ENCODE data around the gene TMEM240.
"Not testable (repeated sequence)": the region's sequence is repeated elsewhere in the genome, so short reads cannot be mapped to it uniquely, and the experiment has no call there.

TMEM240 gene

DNA sequence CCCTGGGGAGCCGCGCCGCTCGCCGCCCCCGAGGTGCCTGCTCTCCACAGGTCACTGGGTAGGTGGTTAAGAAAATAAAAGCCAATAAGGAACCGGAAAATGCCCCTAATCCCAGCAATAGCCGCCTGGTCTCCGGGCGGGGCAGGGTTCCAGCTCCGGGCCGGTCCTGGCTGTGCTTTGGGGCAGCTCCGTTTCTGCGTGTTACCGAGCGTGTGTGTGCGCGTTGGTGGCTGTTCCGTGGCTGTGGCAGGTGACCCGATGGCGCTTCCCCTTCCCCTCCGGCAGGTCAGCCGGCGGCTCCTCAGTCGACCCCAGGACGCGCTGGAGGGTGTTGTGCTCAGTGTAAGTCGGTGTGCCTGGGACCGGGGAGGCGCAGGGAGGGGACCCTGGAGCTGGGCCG lies 17.2 kb downstream of the TMEM240 start:
- not testable (repeated sequence) for DNase-seq

- DNase-seq, result not testable (repeated sequence)
Observed at GRCh38 chr1:1522536-1522935, 17.9 kb downstream of the TMEM240 start.

GRCh38 chr1:1521331-1521730 lies 19.1 kb downstream of the TMEM240 start:
- no peak for DNase-seq

DNA sequence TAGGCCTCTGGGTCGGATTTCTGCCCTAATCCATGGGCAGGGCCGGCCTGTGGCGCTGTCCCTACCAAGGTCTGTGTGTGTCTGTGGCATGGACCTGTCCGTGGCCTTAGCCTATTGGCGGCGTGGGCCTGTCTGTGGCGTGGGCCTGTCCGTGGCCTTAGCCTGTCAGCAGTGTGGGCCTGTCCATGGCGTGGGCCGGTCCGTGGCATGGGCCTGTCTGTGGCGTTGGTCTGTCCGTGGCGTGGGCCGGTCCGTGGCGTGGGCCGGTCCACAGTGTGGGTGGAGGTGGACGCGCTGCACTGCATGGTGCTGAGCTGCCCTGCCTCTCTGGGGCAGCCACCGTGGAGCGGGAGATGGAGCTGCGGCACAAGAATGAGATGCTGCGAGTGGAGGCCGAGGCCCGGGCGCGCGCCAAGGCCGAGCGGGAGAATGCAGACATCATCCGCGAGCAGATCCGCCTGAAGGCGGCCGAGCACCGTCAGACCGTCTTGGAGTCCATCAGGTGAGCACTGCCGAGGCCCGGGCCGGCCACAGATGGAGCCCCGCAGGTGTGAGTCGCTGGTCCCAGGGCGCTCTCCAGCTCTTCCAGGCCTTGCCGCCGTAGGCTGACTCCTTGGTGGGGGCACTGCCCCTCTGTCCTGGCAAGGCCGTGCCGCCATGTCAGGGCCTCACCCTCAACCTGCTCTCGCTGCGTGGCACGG lies 20.5 kb downstream of the TMEM240 start:
- not testable (repeated sequence) for DNase-seq

DNA sequence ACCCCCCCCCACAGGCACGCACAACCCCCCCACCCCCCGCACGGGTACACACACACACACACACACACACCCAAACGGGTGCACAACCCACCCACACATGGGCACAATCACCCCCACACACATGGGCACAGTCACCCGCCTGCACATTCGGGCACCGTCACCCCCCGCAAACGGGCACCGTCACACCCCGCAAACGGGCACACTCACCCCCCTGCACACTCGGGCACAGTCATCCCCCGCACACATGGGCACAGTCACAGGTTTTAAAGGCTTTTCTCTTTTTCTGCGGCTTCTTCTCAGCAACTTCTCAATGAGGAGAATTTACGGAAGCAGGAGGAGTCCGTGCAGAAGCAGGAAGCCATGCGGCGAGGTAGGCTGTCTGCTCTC lies 21.8 kb downstream of the TMEM240 start:
- DNase-seq, result not testable (repeated sequence)

GRCh38 chr1:1517973-1518620 lies 22.3 kb downstream of the TMEM240 start:
- no peak for DNase-seq

GRCh38 chr1:1516923-1517322 lies 23.5 kb downstream of the TMEM240 start:
- not testable (repeated sequence) for DNase-seq

GRCh38 chr1:1514376-1514775 lies 26.0 kb downstream of the TMEM240 start:
- not testable (repeated sequence) for DNase-seq

DNA sequence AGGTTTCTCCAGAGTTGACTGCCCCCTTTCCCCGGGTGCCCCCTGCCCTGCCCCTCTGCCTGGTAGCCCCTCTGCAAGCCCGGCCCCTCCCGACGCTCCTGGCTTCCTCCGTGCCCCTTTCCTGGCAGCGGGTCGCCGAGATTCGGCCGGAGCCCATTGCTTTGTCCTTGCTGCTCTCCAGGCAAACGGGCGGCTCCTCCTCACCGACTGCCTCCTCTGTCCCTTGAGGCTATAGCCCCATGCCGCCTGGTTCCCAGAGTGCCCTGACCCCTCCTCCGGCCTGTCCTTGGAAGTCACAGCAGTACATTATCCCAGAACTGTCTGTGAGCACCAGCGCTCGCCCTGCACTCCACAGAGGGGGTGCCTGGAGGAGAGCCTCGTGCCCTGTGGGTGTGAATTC lies 26.7 kb downstream of the TMEM240 start:
- not testable (repeated sequence) for DNase-seq

DNA sequence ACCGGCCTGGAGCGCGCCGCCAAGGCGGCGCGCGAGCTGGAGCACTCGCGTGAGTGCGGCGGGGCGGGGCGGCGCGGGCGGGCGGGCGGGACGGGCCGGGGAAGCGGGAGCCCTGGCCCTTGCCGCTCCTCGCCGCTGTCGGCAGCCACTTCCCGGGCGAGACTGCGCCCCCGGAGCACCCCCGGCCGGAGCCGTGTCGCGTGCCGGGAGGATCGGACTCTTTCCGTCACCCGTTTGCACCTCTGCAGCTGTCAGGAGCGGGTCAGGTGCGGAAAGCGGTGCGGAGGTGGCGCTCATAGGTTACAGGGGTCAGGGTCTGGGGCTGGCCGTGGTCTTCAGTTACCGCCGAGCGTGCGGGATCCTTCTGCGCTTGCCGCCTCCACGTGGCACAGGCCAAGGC lies 28.0 kb downstream of the TMEM240 start:
- DNase-seq, result not testable (repeated sequence)

- DNase-seq, result peak; percentile 95
Observed at GRCh38 chr1:1511533-1512285, 28.7 kb downstream of the TMEM240 start, which contains the start of gene ATAD3A. Gene ATAD3A (plus strand): TSS chr1:1512162. CDS start chr1:1512269, 107 bp downstream.

DNA sequence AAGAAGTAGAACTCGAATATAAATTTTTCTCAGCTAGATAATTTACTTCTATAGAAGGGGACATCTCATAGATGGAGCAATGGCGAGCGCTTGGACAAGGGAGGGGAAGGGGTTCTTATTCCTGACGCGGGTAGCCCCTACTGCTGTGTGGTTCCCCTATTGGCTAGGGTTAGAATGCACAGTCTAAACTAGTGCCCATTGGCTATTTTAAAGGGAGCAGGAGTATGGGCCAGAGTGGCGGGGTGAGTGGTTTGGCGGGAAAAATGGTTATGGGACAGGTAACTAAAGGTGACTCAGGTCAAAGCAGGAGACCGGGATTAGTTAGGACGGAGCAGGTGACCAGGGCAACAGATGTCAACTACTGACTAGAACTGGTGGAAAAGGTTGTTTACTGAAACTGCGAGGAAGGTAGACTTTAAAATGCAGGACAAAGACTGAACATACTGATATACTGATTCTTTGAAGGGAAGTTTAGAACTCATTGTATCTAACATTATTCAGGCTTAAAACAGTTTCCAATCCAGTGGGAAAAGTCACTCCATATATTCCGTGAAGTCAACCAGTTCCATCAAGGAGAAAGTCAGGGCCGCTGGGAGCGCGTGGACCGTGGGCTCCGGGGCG lies 29.4 kb downstream of the TMEM240 start:
- no peak for DNase-seq

DNA sequence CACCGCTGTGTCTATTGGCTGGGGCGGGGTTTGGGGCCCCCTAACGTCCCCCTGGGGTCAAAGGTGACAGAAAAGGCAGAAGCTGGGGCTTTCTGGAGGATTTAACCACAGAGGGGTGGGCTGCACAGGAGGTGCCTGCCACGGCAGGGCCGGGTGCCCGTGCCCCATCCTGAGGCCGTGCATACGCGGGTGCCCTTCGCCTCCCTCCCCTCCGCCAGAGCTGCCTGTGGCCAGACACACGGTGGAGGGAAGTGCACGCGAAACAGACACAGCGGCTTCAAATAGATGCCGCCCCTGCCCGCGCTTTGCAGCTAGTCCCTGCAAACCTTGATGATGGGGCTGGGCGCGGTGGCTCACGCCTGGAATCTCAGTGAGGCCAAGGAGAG lies 31.0 kb downstream of the TMEM240 start:
- DNase-seq, result not testable (repeated sequence)

DNA sequence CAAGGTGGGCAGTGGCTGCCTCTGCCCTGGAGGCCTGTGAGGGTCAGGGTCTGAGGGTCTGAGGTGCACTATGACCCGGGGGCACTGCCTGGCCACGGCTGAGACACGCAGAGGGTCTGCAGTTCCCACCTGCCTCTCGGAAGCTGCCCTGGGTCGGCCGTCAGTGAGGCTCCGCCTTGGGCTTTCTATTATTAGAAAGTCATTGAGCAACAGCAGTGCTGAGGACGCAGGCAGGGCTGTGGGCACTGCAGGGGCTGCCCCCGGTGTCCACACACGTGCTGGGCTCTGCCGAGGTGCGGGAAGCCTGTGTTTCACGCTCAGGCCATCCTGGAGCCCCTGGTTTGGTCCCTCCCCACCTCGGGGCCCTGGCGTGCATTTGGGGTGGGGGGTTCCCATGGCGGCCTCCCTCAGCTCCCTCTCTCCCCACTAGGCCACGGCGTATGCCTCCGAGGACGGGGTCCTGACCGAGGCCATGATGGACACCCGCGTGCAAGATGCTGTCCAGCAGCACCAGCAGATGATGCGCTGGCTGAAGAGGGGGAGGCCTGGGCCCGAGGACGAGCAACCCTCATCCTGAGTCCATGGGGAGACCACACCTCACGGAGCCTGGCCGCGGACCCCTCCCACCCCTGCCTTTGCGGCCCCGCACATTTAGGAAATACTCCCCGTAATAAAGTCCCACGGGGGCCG lies 31.5 kb downstream of the TMEM240 start:
- DNase-seq, result not testable (repeated sequence)

GRCh38 chr1:1507305-1507704 lies 33.1 kb downstream of the TMEM240 start:
- no peak for DNase-seq

DNA sequence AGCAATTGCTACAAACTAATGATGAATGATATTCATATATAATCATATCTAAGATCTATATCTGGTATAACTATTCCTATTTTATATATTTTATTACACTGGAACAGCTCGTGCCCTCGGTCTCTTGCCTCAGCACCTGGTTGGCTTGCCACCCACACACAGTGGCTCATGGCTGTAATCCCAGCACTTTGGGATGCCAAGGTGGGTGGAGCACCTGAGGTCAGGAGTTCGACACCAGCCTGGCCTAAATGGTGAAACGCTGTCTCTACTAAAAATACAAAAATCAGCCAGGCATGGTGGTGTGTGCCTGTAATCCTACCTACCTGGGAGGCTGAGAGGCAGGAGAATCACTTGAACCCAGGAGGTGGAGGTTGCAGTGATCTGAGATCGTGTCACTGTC lies 34.6 kb downstream of the TMEM240 start:
- DNase-seq, result not testable (repeated sequence)

GRCh38 chr1:1505366-1505798 lies 35.0 kb downstream of the TMEM240 start:
- DNase-seq, result not testable (repeated sequence)

DNA sequence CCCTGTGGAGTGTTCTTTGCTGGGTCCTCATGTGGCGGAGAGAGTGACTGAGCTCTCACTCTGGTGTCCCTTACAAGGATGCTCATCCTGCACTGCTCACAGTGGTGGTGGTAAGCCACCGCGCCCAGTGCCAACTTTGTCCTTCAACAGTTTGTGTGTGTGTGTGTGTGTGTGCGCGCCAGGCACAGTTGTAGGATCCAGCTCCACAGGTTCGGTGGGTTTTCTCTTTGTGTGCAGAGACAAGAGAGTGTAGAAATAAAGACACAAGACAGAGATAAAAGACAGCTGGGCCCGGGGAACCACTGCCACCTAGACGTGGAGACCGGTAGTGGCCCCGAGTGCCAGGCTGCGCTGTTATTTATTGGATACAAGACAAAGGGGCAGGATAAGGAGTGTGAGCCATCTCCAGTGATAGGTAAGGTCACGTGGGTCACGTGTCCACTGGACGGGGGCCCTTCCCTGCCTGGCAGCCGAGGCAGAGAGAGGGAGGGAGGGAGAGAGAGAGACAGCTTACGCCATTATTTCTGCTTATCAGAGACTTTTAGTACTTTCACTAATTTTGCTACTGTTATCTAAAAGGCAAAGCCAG lies 35.6 kb downstream of the TMEM240 start:
- peak; percentile 42 for DNase-seq

DNA sequence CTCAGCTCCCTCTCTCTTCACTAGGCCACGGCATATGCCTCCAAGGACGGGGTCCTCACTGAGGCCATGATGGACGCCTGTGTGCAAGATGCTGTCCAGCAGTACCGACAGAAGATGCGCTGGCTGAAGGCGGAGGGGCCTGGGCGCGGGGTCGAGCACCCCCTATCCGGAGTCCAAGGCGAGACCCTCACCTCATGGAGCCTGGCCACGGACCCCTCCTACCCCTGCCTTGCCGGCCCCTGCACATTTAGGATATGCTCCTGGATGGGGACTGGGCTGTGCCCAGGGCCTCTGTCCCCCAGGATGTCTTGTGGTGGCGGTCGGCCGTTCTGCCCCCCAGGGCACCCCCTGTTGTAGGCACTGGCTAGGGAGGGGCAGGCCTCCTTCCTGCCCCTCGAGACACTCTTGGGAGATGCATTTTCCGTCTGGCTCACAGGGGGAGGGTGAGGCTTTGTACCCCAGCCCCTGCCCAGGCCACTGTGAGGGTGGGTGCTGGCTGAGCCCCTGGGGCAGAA lies 44.9 kb downstream of the TMEM240 start:
- not testable (repeated sequence) for DNase-seq

DNA sequence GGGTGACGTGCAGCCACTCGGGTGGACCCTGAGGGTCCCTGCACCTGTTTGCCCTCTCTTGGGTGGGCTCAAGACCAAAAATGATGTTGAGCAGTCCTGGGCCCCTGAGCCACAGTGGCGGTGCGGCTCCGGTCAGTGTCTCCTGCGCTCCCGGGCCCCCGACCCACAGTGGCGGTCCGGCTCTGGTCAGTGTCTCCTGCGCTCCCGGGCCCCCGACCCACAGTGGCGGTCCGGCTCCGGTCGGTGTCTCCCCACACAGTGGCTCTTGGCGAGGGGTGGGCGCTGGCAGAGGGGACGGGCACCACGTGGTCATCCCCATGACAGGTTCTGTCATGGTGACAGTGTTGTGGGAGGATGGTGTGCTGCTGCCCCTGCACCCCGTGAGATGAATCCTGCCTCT lies 46.1 kb downstream of the TMEM240 start:
- DNase-seq, result not testable (repeated sequence)

GRCh38 chr1:1491601-1492000 lies 48.8 kb downstream of the TMEM240 start:
- no peak for DNase-seq
